ENCODE data around the gene USP35. TPM values are rescaled to one million over a fixed set of nuclear protein-coding genes. Genes with fewer than 3 reads are reported as not detected.

Gene USP35
- total RNA-seq, 1 donor from 2014 or later, result 10.9 TPM

DNA sequence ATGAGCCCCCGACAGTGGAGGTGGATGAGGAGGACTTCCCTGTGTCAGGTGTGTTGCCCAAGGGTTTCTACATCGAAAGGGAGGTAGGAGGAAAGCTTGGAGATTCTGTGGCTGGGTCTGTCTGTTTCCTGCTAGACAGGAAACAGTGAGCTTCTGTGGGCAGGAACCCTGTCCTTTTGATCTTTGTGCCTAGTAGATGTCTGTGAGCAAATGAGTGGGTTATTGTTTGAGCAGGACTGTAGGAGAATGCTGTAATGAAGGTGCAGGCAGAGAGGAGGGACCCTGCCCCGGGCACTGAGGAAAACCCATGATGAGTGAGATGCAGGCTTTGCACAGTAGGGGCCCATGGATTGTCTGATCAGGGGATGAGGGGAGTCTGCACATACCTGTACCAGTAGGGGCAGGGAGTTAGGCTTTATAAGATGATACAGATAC is 14.0 kb downstream of the USP35 start:
- H3K27me3 Mint-ChIP-seq (ENCODE audit: unreplicated experiment), result no peaks in the 10 kb centered on the region
- no peak overlapping the region for H3K27ac Mint-ChIP-seq (ENCODE audit: unreplicated experiment)
- no peak overlapping the region for H3K4me3 Mint-ChIP-seq (ENCODE audit: unreplicated experiment)
- TF ChIP-seq, protein P1, sequence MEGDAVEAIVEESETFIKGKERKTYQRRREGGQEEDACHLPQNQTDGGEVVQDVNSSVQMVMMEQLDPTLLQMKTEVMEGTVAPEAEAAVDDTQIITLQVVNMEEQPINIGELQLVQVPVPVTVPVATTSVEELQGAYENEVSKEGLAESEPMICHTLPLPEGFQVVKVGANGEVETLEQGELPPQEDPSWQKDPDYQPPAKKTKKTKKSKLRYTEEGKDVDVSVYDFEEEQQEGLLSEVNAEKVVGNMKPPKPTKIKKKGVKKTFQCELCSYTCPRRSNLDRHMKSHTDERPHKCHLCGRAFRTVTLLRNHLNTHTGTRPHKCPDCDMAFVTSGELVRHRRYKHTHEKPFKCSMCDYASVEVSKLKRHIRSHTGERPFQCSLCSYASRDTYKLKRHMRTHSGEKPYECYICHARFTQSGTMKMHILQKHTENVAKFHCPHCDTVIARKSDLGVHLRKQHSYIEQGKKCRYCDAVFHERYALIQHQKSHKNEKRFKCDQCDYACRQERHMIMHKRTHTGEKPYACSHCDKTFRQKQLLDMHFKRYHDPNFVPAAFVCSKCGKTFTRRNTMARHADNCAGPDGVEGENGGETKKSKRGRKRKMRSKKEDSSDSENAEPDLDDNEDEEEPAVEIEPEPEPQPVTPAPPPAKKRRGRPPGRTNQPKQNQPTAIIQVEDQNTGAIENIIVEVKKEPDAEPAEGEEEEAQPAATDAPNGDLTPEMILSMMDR (IDR thresholded peaks at IDR 0.05), result no peak
- H3K4me1 Mint-ChIP-seq (ENCODE audit: unreplicated experiment), result no peaks in the 10 kb centered on the region
- no peaks in the 10 kb centered on the region for H3K9me3 Mint-ChIP-seq (ENCODE audit: unreplicated experiment)
- DNase-seq (ENCODE audit: extremely low spot score, unreplicated experiment), result no peak
- peaks cover 26% of the 10 kb centered on the region for H3K36me3 Mint-ChIP-seq (ENCODE audit: unreplicated experiment)

DNA sequence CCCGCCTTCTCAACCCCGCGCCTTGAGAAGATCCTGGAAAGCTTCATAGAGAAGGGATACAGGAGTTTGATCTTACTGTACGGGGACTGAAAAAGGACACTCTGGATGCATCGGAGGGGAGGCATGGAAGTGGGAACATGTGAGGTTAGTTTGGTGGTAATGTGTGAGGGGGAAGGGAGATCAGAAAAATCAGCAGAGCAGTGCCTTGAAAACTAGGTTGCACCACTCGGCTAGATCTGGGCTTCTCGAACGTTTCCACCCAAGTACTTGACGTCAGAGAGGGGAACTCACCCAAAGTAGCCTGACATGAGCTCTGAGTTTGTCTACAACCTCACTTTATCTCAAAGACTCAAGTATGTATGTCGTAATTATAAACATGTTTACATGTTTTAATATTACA is 14.5 kb downstream of the USP35 start:
- Mint-ChIP-seq H3K27ac (ENCODE audit: unreplicated experiment) (no peak overlapping the region), H3K9me3 (ENCODE audit: unreplicated experiment) (no peaks in the 10 kb centered on the region)

DNA sequence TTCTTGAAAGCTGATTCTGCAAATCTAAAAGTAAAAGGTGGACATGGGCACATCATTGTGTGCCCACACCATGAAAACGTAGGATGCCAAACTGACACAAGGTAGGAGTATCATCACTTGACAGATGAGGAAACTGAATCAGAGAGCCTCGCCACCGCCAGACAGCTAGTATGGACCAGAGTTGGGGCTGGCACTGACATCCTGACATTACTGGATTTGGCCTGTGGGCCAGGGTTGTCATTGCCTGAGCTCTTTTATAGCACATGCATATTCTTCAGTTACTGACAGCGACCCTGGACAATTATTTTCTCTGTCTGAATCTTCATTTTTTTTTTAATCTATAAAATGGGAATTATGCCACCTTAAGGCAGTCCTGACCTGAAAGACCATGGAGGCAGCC is 16.5 kb downstream of the USP35 start:
- Mint-ChIP-seq H3K27me3 (ENCODE audit: unreplicated experiment) (no peaks in the 10 kb centered on the region), H3K27ac (ENCODE audit: unreplicated experiment) (no peak overlapping the region), H3K4me3 (ENCODE audit: unreplicated experiment) (no peak overlapping the region), H3K36me3 (ENCODE audit: unreplicated experiment) (peaks cover 34% of the 10 kb centered on the region), H3K4me1 (ENCODE audit: unreplicated experiment) (no peaks in the 10 kb centered on the region), H3K9me3 (ENCODE audit: unreplicated experiment) (no peaks in the 10 kb centered on the region)
- no peak for DNase-seq (ENCODE audit: extremely low spot score, unreplicated experiment)
- TF ChIP-seq, protein P1 (IDR thresholded peaks at IDR 0.05), result no peak

More for the DNA sequence above, 14.5 kb downstream of the USP35 start:
- TF ChIP-seq, protein P1 (IDR thresholded peaks at IDR 0.05), result no peak
- no peak overlapping the region for H3K4me3 Mint-ChIP-seq (ENCODE audit: unreplicated experiment)
- no peaks in the 10 kb centered on the region for H3K4me1 Mint-ChIP-seq (ENCODE audit: unreplicated experiment)
- H3K36me3 Mint-ChIP-seq (ENCODE audit: unreplicated experiment), result peaks cover 27% of the 10 kb centered on the region
- DNase-seq (ENCODE audit: extremely low spot score, unreplicated experiment), result no peak
- no peaks in the 10 kb centered on the region for H3K27me3 Mint-ChIP-seq (ENCODE audit: unreplicated experiment)

DNA sequence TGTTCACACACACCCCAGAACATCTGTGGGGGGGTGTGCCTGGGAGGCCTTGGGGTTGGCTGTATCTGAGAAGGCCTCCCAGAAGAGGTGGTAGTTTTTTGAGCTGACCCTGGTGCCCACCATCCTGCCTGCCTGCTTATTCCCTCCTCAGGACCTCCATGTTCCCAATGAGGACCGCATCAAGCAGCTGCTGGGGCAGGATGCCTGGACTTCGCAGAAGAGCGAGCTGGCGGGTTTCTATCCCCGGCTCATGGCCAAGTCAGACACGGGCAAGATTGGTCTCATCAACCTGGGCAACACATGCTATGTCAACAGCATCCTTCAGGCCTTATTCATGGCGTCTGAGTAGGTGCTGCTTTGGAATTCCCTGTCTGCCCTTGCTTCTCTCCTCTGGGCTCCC is 17.0 kb downstream of the USP35 start:
- Mint-ChIP-seq H3K9me3 (ENCODE audit: unreplicated experiment) (no peaks in the 10 kb centered on the region), H3K27me3 (ENCODE audit: unreplicated experiment) (no peaks in the 10 kb centered on the region), H3K27ac (ENCODE audit: unreplicated experiment) (no peak overlapping the region), H3K4me3 (ENCODE audit: unreplicated experiment) (no peak overlapping the region), H3K4me1 (ENCODE audit: unreplicated experiment) (no peaks in the 10 kb centered on the region), H3K36me3 (ENCODE audit: unreplicated experiment) (peaks cover 38% of the 10 kb centered on the region)
- TF ChIP-seq, protein P1 (IDR thresholded peaks at IDR 0.05), result no peak
- no peak for DNase-seq (ENCODE audit: extremely low spot score, unreplicated experiment)

DNA sequence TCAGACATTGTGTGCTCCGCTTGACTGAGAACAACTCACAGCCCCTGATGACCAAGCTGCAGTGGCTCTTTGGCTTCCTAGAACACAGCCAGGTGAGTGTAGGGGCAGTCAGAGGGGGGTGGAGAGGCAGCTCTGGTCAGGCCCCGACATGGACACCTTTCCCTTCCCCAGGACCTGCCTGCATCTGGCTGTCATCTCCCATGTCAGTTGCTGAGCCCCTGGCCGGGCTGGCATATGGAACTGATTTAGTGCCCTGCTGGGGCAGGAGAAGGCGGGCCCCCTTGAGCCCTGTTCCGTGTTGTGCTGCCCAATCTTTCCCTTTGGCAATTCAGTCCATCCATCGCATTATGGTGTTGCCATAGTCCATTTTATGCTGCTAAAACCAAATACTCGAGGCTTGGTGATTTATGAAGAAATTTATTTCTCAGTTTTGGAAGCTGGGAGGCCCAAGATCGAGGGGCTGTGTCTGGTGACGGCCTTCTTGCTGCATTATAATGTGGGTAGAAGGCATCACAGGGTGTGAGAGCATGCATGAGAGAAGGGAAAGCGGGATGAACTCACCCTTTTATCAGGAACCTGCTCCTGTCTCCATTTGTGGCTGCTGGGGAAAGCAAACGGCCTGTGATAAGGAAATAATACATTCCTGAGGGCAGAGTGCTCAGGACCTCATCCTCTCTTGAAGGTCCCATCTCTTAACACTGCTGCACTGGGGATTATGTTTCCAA is 19.0 kb downstream of the USP35 start:
- H3K4me1 Mint-ChIP-seq (ENCODE audit: unreplicated experiment), result no peaks in the 10 kb centered on the region
- TF ChIP-seq, protein P1 (IDR thresholded peaks at IDR 0.05), result no peak
- H3K4me3 Mint-ChIP-seq (ENCODE audit: unreplicated experiment), result no peak overlapping the region
- H3K27ac Mint-ChIP-seq (ENCODE audit: unreplicated experiment), result no peak overlapping the region
- peaks cover 6% of the 10 kb centered on the region for H3K9me3 Mint-ChIP-seq (ENCODE audit: unreplicated experiment)
- no peak for DNase-seq (ENCODE audit: extremely low spot score, unreplicated experiment)
- H3K36me3 Mint-ChIP-seq (ENCODE audit: unreplicated experiment), result peaks cover 40% of the 10 kb centered on the region
- H3K27me3 Mint-ChIP-seq (ENCODE audit: unreplicated experiment), result no peaks in the 10 kb centered on the region

All from osteocyte (in vitro differentiated cells).